SK-N-MC (cell line): ENCODE measurements around the gene SNW1.
A peak's percentile ranks its signal among the peaks of the same experiment; 100 is the strongest.
"Not testable (repeated sequence)": the region's sequence is repeated elsewhere in the genome, so short reads cannot be mapped to it uniquely, and the experiment has no call there.

Source experiments
- DNase-seq: peaks from one replicate; pipeline ENCODE4 v3.0.0-alpha.2; 2011; ENCODE audit warnings: low read depth, low spot score
- H3K27ac ChIP-seq: fragments of 200-600 bp; sonication (generic); 2 replicates; pipeline ENCODE4 v1.5.1; 2016; ENCODE audit warnings: mixed run types
- H3K36me3 ChIP-seq: fragments of 200-600 bp; sonication (generic); 2 replicates; pipeline ENCODE4 v1.6.1; 2017; ENCODE audit warnings: antibody characterized with exemption, low read length, mixed read lengths; ENCODE audit not compliant: insufficient read depth
- H3K4me3 ChIP-seq: fragments of 200-600 bp; sonication (generic); 2 replicates; pipeline ENCODE4 v1.5.1; 2016
- H3K9ac ChIP-seq: fragments of 200-600 bp; sonication (generic); 2 replicates; pipeline ENCODE4 v1.8.0; 2017; ENCODE audit warnings: mixed run types, mixed read lengths; ENCODE audit not compliant: insufficient read length
- H3K9me3 ChIP-seq: fragments of 200-600 bp; sonication (generic); 2 replicates; pipeline ENCODE4 v1.6.1; 2017; ENCODE audit warnings: low read depth, mild to moderate bottlenecking, antibody characterized with exemption, low read length, moderate library complexity, mixed read lengths
- EZH2 ChIP-seq: fragments of 200-600 bp; sonication (generic); IDR thresholded peaks from one replicate; pipeline ENCODE4 v1.6.1; 2017; ENCODE audit warnings: antibody characterized with exemption
- FOXP2 ChIP-seq: optimal IDR thresholded peaks from 2 replicates; pipeline ENCODE3; 2011; ENCODE audit warnings: mild to moderate bottlenecking, moderate library complexity; ENCODE audit not compliant: insufficient read depth; ENCODE audit errors: extremely low read length, control extremely low read depth
- POLR2AphosphoS5 ChIP-seq: IDR thresholded peaks from 2 replicates; pipeline ENCODE4 v1.6.1; 2012; ENCODE audit warnings: mild to moderate bottlenecking, low read depth, low read length, borderline replicate concordance

SNW1 gene

DNA sequence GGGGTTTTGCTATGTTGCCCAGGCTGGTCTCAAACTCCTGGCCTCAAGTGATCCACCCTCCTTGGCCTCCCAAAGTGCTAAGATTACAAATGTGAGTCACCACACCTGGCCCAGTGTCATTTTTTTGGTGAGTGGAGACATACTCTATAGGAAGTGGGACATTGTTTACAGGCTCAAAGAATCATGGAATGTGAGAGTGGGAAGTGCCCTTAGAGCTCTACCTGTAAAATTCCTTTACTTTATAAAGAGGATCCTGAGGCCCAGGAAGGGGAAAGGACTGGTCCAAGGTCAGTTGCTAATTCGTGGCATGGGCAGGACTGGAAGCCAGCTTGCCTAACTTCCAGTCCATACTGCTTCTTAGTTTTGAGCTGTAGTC lies 30.3 kb upstream of the SNW1 start:
- Histone ChIP-seq H3K4me3 (no peak overlapping the region), H3K9ac (no peak overlapping the region), H3K27ac (no peak overlapping the region), H3K9me3 (no peaks in the 10 kb centered on the region), H3K36me3 (no peaks in the 10 kb centered on the region)
- TF ChIP-seq FOXP2 (no peak), POLR2AphosphoS5 (no peak), EZH2 (no peak)
- DNase-seq: no peak

GRCh38 chr14:77790566-77791224 lies 29.7 kb upstream of the SNW1 start:
- no peak overlapping the region for H3K27ac ChIP-seq
- no peaks in the 10 kb centered on the region for H3K36me3 ChIP-seq
- H3K9me3 ChIP-seq: no peaks in the 10 kb centered on the region
- no peak overlapping the region for H3K4me3 ChIP-seq
- TF ChIP-seq POLR2AphosphoS5 (no peak), EZH2 (no peak), FOXP2 (no peak)
- DNase-seq: no peak
- H3K9ac ChIP-seq: no peak overlapping the region

GRCh38 chr14:77786148-77786547 lies 25.2 kb upstream of the SNW1 start:
- Histone ChIP-seq H3K9me3 (no peaks in the 10 kb centered on the region), H3K36me3 (no peaks in the 10 kb centered on the region), H3K27ac (no peak overlapping the region), H3K4me3 (no peak overlapping the region), H3K9ac (no peak overlapping the region)
- TF ChIP-seq POLR2AphosphoS5: no peak
- no peak for TF ChIP-seq EZH2
- TF ChIP-seq FOXP2: no peak
- DNase-seq: no peak

GRCh38 chr14:77782202-77782601 lies 21.2 kb upstream of the SNW1 start:
- no peaks in the 10 kb centered on the region for H3K9me3 ChIP-seq
- no peak overlapping the region for H3K9ac ChIP-seq
- H3K4me3 ChIP-seq: no peak overlapping the region
- H3K27ac ChIP-seq: no peak overlapping the region
- DNase-seq: no peak
- H3K36me3 ChIP-seq: no peaks in the 10 kb centered on the region
- no peak for TF ChIP-seq FOXP2
- no peak for TF ChIP-seq EZH2
- TF ChIP-seq POLR2AphosphoS5: no peak

GRCh38 chr14:77773966-77774365 lies 13.0 kb upstream of the SNW1 start:
- not testable (repeated sequence) for H3K4me3 ChIP-seq, DNase-seq, H3K27ac ChIP-seq

DNA sequence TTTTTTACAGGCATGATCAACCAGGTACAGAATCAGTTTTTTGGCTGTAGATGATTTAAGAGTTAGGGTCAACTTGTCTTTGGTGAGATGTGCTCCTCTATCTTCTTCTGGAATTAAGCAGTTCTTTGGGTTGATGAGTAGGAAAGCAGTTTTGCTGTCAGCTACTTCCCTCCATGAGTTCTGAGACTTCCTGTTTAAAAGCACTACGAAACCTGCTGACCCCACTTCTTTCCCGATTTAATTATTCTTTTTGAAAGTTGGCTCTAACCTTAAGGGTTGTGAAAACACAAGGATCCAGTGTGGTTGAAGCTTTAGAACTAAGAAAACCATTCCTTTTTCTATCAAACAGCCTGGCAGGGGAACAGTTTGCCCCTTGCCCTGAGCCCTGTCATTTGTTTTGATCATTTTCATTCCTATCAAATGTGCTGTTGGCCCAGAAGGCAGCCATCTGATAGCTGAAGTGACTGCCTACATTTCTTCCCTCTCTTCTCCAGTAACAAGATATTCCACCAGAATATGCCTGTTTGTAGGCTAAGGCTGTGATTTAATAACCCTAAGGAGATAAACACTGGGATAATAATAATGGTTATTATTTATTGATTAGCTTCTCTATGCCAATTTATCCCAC lies 7.6 kb upstream of the SNW1 start:
- not testable (repeated sequence) for H3K4me3 ChIP-seq, H3K9me3 ChIP-seq, H3K36me3 ChIP-seq, H3K9ac ChIP-seq, H3K27ac ChIP-seq, DNase-seq

More at GRCh38 chr14:77773966-77774365, 13.0 kb upstream of the SNW1 start:
- H3K9ac ChIP-seq, H3K9me3 ChIP-seq, H3K36me3 ChIP-seq: not testable (repeated sequence)

- Histone ChIP-seq H3K9me3 (no peaks in the 10 kb centered on the region), H3K36me3 (peaks cover 2% of the 10 kb centered on the region; the same call in 1 of the 2 replicates), H3K4me3 (no peak overlapping the region), H3K27ac (no peak overlapping the region), H3K9ac (no peak overlapping the region)
- TF ChIP-seq FOXP2 (no peak), POLR2AphosphoS5 (no peak), EZH2 (no peak)
- DNase-seq: no peak
Observed at GRCh38 chr14:77763978-77764377, 3.0 kb upstream of the SNW1 start.

GRCh38 chr14:77763316-77763715 lies 2.4 kb upstream of the SNW1 start:
- H3K9ac ChIP-seq: no peak overlapping the region
- no peak overlapping the region for H3K27ac ChIP-seq
- H3K36me3 ChIP-seq: peaks cover 7% of the 10 kb centered on the region
- H3K4me3 ChIP-seq: no peak overlapping the region
- H3K9me3 ChIP-seq: no peaks in the 10 kb centered on the region
- TF ChIP-seq POLR2AphosphoS5: no peak
- no peak for TF ChIP-seq EZH2
- no peak for TF ChIP-seq FOXP2
- no peak for DNase-seq

DNA sequence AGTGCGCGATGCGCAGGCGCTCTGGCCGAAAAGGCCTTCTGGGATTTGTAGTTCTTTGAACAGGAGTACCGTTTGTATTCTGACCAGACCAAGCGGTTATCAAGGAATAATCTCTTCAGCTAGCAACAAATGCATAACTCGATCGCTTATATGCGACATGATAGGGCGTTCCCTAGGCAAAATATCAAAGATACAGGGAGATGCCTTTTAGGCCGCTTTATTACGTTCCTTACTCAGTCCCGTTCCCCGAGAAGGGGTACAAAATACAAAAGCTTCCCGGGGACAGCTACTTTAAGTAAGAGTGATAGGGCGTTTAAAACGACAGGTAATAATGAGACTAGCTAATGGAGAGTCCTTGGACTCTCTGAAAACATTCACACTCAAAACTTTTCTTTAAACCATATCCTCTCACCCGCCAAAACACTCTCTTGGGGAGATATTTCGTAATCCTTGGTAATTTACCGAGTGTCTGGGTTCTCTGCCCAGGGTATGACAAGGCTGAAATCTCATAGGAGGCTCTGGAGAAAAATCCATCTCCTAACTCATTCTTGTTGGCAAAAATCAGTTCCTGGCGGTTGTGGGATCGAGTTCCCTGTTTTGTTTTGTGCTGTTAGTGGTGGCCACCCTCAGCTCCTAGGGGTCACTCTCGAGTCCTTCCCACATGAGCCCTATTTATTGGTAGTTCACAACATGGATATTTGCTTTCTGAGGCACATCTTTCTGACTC lies 412 bp upstream of the SNW1 start:
- peak; percentile 90 for DNase-seq
- Histone ChIP-seq H3K9me3 (no peaks in the 10 kb centered on the region), H3K27ac (peak overlapping the region; percentile 60), H3K9ac (peak overlapping the region; percentile 92), H3K4me3 (peak overlapping the region; percentile 89), H3K36me3 (peaks cover 15% of the 10 kb centered on the region)
- TF ChIP-seq EZH2 (no peak), POLR2AphosphoS5 (peak; percentile 15)
